ENCODE measurements around the gene SRPK3.

SRPK3 gene

GRCh38 chrX:153773218-153773611, 7.6 kb upstream of the SRPK3 start:
- no peak overlapping the region for H3K4me3 ChIP-seq
- H3K27ac ChIP-seq, result no peak overlapping the region
- peak; percentile 65 for DNase-seq (ENCODE audit: low spot score)
- TF ChIP-seq CTCF (IDR thresholded peaks at IDR 0.05), result no peak

GRCh38 chrX:153773741-153774575, 6.9 kb upstream of the SRPK3 start:
- no peak overlapping the region for H3K4me3 ChIP-seq
- DNase-seq (ENCODE audit: low spot score), result peak; percentile 62
- H3K27ac ChIP-seq, result no peak overlapping the region
- no peak for TF ChIP-seq CTCF (IDR thresholded peaks at IDR 0.05)

GRCh38 chrX:153774576-153775292, 6.1 kb upstream of the SRPK3 start:
- H3K4me3 ChIP-seq, result no peak overlapping the region
- DNase-seq (ENCODE audit: low spot score), result peak; percentile 50
- no peak overlapping the region for H3K27ac ChIP-seq
- TF ChIP-seq CTCF (IDR thresholded peaks at IDR 0.05), result no peak

GRCh38 chrX:153775293-153776119, 5.3 kb upstream of the SRPK3 start:
- DNase-seq (ENCODE audit: low spot score), result peak; percentile 64
- TF ChIP-seq CTCF (IDR thresholded peaks at IDR 0.05), result no peak

GRCh38 chrX:153776120-153776599, 4.7 kb upstream of the SRPK3 start:
- Histone ChIP-seq H3K27ac (no peak overlapping the region), H3K4me3 (no peak overlapping the region)
- TF ChIP-seq CTCF (IDR thresholded peaks at IDR 0.05), result no peak
- no peak for DNase-seq (ENCODE audit: low spot score)

More at GRCh38 chrX:153775293-153776119, 5.3 kb upstream of the SRPK3 start:
- Histone ChIP-seq H3K27ac (no peak overlapping the region), H3K4me3 (no peak overlapping the region)

- Histone ChIP-seq H3K27ac (no peak overlapping the region), H3K4me3 (no peak overlapping the region)
- DNase-seq (ENCODE audit: low spot score), result no peak
- TF ChIP-seq CTCF (IDR thresholded peaks at IDR 0.05), result no peak
These were observed 4.2 kb upstream of the SRPK3 start for GRCh38 chrX:153776611-153777045.
